NCI-H1092 treated with DMSO at 0.1 percent for 48 hours (cell line): ENCODE measurements around the gene DENND2D.
"Not testable (repeated sequence)": the region's sequence is repeated elsewhere in the genome, so short reads cannot be mapped to it uniquely, and the experiment has no call there.

ENCODE experiments used
- DNase-seq: peaks from one replicate; lab custom pipeline; 2025; lab: John Stamatoyannopoulos, UW

DENND2D gene

GRCh38 chr1:111221633-111222291 lies 21.3 kb upstream of the DENND2D start:
- DNase-seq, result no peak

- DNase-seq, result no peak
These were observed 20.8 kb upstream of the DENND2D start for GRCh38 chr1:111221276-111221632.

- DNase-seq, result no peak
These were observed 19.9 kb upstream of the DENND2D start for GRCh38 chr1:111220302-111220890.

- no peak for DNase-seq
These were observed 19.3 kb upstream of the DENND2D start for GRCh38 chr1:111219557-111220286.

- DNase-seq, result no peak
These were observed 18.5 kb upstream of the DENND2D start for GRCh38 chr1:111218701-111219556.

GRCh38 chr1:111217183-111217910 lies 16.9 kb upstream of the DENND2D start:
- no peak for DNase-seq

GRCh38 chr1:111216751-111217150 lies 16.3 kb upstream of the DENND2D start:
- DNase-seq, result no peak

GRCh38 chr1:111215285-111215684 lies 14.8 kb upstream of the DENND2D start:
- not testable (repeated sequence) for DNase-seq

GRCh38 chr1:111214884-111215283 lies 14.4 kb upstream of the DENND2D start:
- no peak for DNase-seq

GRCh38 chr1:111214074-111214801 lies 13.8 kb upstream of the DENND2D start:
- DNase-seq, result no peak

- no peak for DNase-seq
These were observed 13.0 kb upstream of the DENND2D start for GRCh38 chr1:111213412-111213811.

- no peak for DNase-seq
These were observed 12.3 kb upstream of the DENND2D start for GRCh38 chr1:111212634-111213335.

GRCh38 chr1:111211921-111212320 lies 11.5 kb upstream of the DENND2D start:
- no peak for DNase-seq

- no peak for DNase-seq
These were observed 9.2 kb upstream of the DENND2D start for GRCh38 chr1:111209622-111210021.

GRCh38 chr1:111208921-111209320 lies 8.5 kb upstream of the DENND2D start:
- DNase-seq, result no peak

- DNase-seq, result no peak
These were observed 5.2 kb upstream of the DENND2D start for GRCh38 chr1:111205714-111206050.

- DNase-seq, result no peak
These were observed 4.7 kb upstream of the DENND2D start for GRCh38 chr1:111204983-111205713.

GRCh38 chr1:111204201-111204982 lies 3.9 kb upstream of the DENND2D start:
- DNase-seq, result no peak

GRCh38 chr1:111203681-111204200 lies 3.3 kb upstream of the DENND2D start:
- DNase-seq, result no peak
